ENCODE measurements around the gene SH3BGRL2.

SH3BGRL2 gene

GRCh38 chr6:79634491-79635231 is 3.5 kb downstream of the SH3BGRL2 start:
- Histone ChIP-seq H3K27me3 (ENCODE audit: insufficient read depth, low read length) (peaks cover 22% of the 10 kb centered on the region; the same call in 1 of the 2 replicates), H3K36me3 (ENCODE audit: insufficient read depth, low read depth, low read length) (no peaks in the 10 kb centered on the region), H3K4me1 (ENCODE audit: insufficient read depth, low read length) (peaks cover 6% of the 10 kb centered on the region), H3K27ac (ENCODE audit: low read length) (no peak overlapping the region), H3K9me3 (ENCODE audit: insufficient read depth, low read depth, low read length) (no peaks in the 10 kb centered on the region), H3K4me3 (ENCODE audit: low read length) (no peak overlapping the region), H3K9ac (ENCODE audit: low read depth, low read length) (no peak overlapping the region)

- Histone ChIP-seq H3K9ac (ENCODE audit: low read depth, low read length) (no peak overlapping the region), H3K4me1 (ENCODE audit: insufficient read depth, low read length) (peaks cover 6% of the 10 kb centered on the region), H3K9me3 (ENCODE audit: insufficient read depth, low read depth, low read length) (no peaks in the 10 kb centered on the region), H3K36me3 (ENCODE audit: insufficient read depth, low read depth, low read length) (no peaks in the 10 kb centered on the region), H3K27me3 (ENCODE audit: insufficient read depth, low read length) (peaks cover 18% of the 10 kb centered on the region; the same call in 1 of the 2 replicates), H3K27ac (ENCODE audit: low read length) (no peak overlapping the region), H3K4me3 (ENCODE audit: low read length) (no peak overlapping the region)
Observed at GRCh38 chr6:79635232-79635543, 4.1 kb downstream of the SH3BGRL2 start.

- H3K27me3 ChIP-seq (ENCODE audit: insufficient read depth, low read length) = peaks cover 10% of the 10 kb centered on the region; the same call in 1 of the 2 replicates
- no peak overlapping the region for H3K4me3 ChIP-seq (ENCODE audit: low read length)
- H3K27ac ChIP-seq (ENCODE audit: low read length) = no peak overlapping the region
- H3K9me3 ChIP-seq (ENCODE audit: insufficient read depth, low read depth, low read length) = no peaks in the 10 kb centered on the region
- H3K4me1 ChIP-seq (ENCODE audit: insufficient read depth, low read length) = peaks cover 6% of the 10 kb centered on the region
- no peak overlapping the region for H3K9ac ChIP-seq (ENCODE audit: low read depth, low read length)
- H3K36me3 ChIP-seq (ENCODE audit: insufficient read depth, low read depth, low read length) = no peaks in the 10 kb centered on the region
Observed at GRCh38 chr6:79636673-79637072, 5.5 kb downstream of the SH3BGRL2 start.

GRCh38 chr6:79640146-79641111 is 9.3 kb downstream of the SH3BGRL2 start:
- no peaks in the 10 kb centered on the region for H3K36me3 ChIP-seq (ENCODE audit: insufficient read depth, low read depth, low read length)
- H3K9me3 ChIP-seq (ENCODE audit: insufficient read depth, low read depth, low read length) = no peaks in the 10 kb centered on the region
- no peaks in the 10 kb centered on the region for H3K4me1 ChIP-seq (ENCODE audit: insufficient read depth, low read length)
- no peak overlapping the region for H3K27ac ChIP-seq (ENCODE audit: low read length)
- no peak overlapping the region for H3K4me3 ChIP-seq (ENCODE audit: low read length)
- H3K27me3 ChIP-seq (ENCODE audit: insufficient read depth, low read length) = no peaks in the 10 kb centered on the region
- no peak overlapping the region for H3K9ac ChIP-seq (ENCODE audit: low read depth, low read length)

- no peak overlapping the region for H3K4me3 ChIP-seq (ENCODE audit: low read length)
- no peaks in the 10 kb centered on the region for H3K27me3 ChIP-seq (ENCODE audit: insufficient read depth, low read length)
- no peaks in the 10 kb centered on the region for H3K9me3 ChIP-seq (ENCODE audit: insufficient read depth, low read depth, low read length)
- H3K4me1 ChIP-seq (ENCODE audit: insufficient read depth, low read length) = peaks cover 14% of the 10 kb centered on the region
- no peaks in the 10 kb centered on the region for H3K36me3 ChIP-seq (ENCODE audit: insufficient read depth, low read depth, low read length)
- H3K27ac ChIP-seq (ENCODE audit: low read length) = no peak overlapping the region
- H3K9ac ChIP-seq (ENCODE audit: low read depth, low read length) = no peak overlapping the region
Observed at GRCh38 chr6:79646006-79646405, 14.9 kb downstream of the SH3BGRL2 start.

- Histone ChIP-seq H3K9me3 (ENCODE audit: insufficient read depth, low read depth, low read length) (no peaks in the 10 kb centered on the region), H3K4me3 (ENCODE audit: low read length) (no peak overlapping the region), H3K36me3 (ENCODE audit: insufficient read depth, low read depth, low read length) (no peaks in the 10 kb centered on the region), H3K4me1 (ENCODE audit: insufficient read depth, low read length) (peaks cover 14% of the 10 kb centered on the region), H3K27me3 (ENCODE audit: insufficient read depth, low read length) (no peaks in the 10 kb centered on the region), H3K27ac (ENCODE audit: low read length) (no peak overlapping the region), H3K9ac (ENCODE audit: low read depth, low read length) (no peak overlapping the region)
Observed at GRCh38 chr6:79646561-79646960, 15.4 kb downstream of the SH3BGRL2 start.

- Histone ChIP-seq H3K27ac (ENCODE audit: low read length) (no peak overlapping the region), H3K4me3 (ENCODE audit: low read length) (no peak overlapping the region), H3K27me3 (ENCODE audit: insufficient read depth, low read length) (no peaks in the 10 kb centered on the region), H3K9me3 (ENCODE audit: insufficient read depth, low read depth, low read length) (no peaks in the 10 kb centered on the region), H3K36me3 (ENCODE audit: insufficient read depth, low read depth, low read length) (no peaks in the 10 kb centered on the region), H3K4me1 (ENCODE audit: insufficient read depth, low read length) (peaks cover 14% of the 10 kb centered on the region), H3K9ac (ENCODE audit: low read depth, low read length) (no peak overlapping the region)
Observed at GRCh38 chr6:79647741-79648140, 16.6 kb downstream of the SH3BGRL2 start.

GRCh38 chr6:79648328-79648727 is 17.2 kb downstream of the SH3BGRL2 start:
- Histone ChIP-seq H3K4me1 (ENCODE audit: insufficient read depth, low read length) (peaks cover 14% of the 10 kb centered on the region), H3K4me3 (ENCODE audit: low read length) (no peak overlapping the region), H3K27ac (ENCODE audit: low read length) (no peak overlapping the region), H3K9me3 (ENCODE audit: insufficient read depth, low read depth, low read length) (no peaks in the 10 kb centered on the region), H3K27me3 (ENCODE audit: insufficient read depth, low read length) (no peaks in the 10 kb centered on the region), H3K9ac (ENCODE audit: low read depth, low read length) (no peak overlapping the region), H3K36me3 (ENCODE audit: insufficient read depth, low read depth, low read length) (no peaks in the 10 kb centered on the region)

- Histone ChIP-seq H3K27ac (ENCODE audit: low read length) (no peak overlapping the region), H3K27me3 (ENCODE audit: insufficient read depth, low read length) (no peaks in the 10 kb centered on the region), H3K36me3 (ENCODE audit: insufficient read depth, low read depth, low read length) (no peaks in the 10 kb centered on the region), H3K4me1 (ENCODE audit: insufficient read depth, low read length) (peaks cover 14% of the 10 kb centered on the region), H3K4me3 (ENCODE audit: low read length) (no peak overlapping the region), H3K9ac (ENCODE audit: low read depth, low read length) (no peak overlapping the region), H3K9me3 (ENCODE audit: insufficient read depth, low read depth, low read length) (no peaks in the 10 kb centered on the region)
Observed at GRCh38 chr6:79649016-79649415, 17.9 kb downstream of the SH3BGRL2 start.

- Histone ChIP-seq H3K4me1 (ENCODE audit: insufficient read depth, low read length) (peaks cover 14% of the 10 kb centered on the region), H3K36me3 (ENCODE audit: insufficient read depth, low read depth, low read length) (no peaks in the 10 kb centered on the region), H3K4me3 (ENCODE audit: low read length) (no peak overlapping the region), H3K27ac (ENCODE audit: low read length) (no peak overlapping the region), H3K27me3 (ENCODE audit: insufficient read depth, low read length) (no peaks in the 10 kb centered on the region), H3K9ac (ENCODE audit: low read depth, low read length) (no peak overlapping the region), H3K9me3 (ENCODE audit: insufficient read depth, low read depth, low read length) (no peaks in the 10 kb centered on the region)
Observed at GRCh38 chr6:79650950-79651349, 19.8 kb downstream of the SH3BGRL2 start.

- Histone ChIP-seq H3K4me3 (ENCODE audit: low read length) (no peak overlapping the region), H3K9ac (ENCODE audit: low read depth, low read length) (no peak overlapping the region), H3K36me3 (ENCODE audit: insufficient read depth, low read depth, low read length) (no peaks in the 10 kb centered on the region), H3K27me3 (ENCODE audit: insufficient read depth, low read length) (no peaks in the 10 kb centered on the region), H3K4me1 (ENCODE audit: insufficient read depth, low read length) (no peaks in the 10 kb centered on the region), H3K9me3 (ENCODE audit: insufficient read depth, low read depth, low read length) (no peaks in the 10 kb centered on the region), H3K27ac (ENCODE audit: low read length) (no peak overlapping the region)
Observed at GRCh38 chr6:79656134-79656533, 25.0 kb downstream of the SH3BGRL2 start.

GRCh38 chr6:79657238-79657637 is 26.1 kb downstream of the SH3BGRL2 start:
- Histone ChIP-seq H3K27me3 (ENCODE audit: insufficient read depth, low read length) (no peaks in the 10 kb centered on the region), H3K4me3 (ENCODE audit: low read length) (no peak overlapping the region), H3K36me3 (ENCODE audit: insufficient read depth, low read depth, low read length) (no peaks in the 10 kb centered on the region), H3K9ac (ENCODE audit: low read depth, low read length) (no peak overlapping the region), H3K27ac (ENCODE audit: low read length) (no peak overlapping the region), H3K9me3 (ENCODE audit: insufficient read depth, low read depth, low read length) (no peaks in the 10 kb centered on the region), H3K4me1 (ENCODE audit: insufficient read depth, low read length) (no peaks in the 10 kb centered on the region)
